SHP77 (cell line): ENCODE results near the gene MYH14.
A peak's percentile ranks its signal among the peaks of the same experiment; 100 is the strongest.

Experiments used
- DNase-seq, 2 experiments: peaks; one replicate each; lab custom pipeline; 2025; lab: John Stamatoyannopoulos, UW

MYH14 gene

DNA sequence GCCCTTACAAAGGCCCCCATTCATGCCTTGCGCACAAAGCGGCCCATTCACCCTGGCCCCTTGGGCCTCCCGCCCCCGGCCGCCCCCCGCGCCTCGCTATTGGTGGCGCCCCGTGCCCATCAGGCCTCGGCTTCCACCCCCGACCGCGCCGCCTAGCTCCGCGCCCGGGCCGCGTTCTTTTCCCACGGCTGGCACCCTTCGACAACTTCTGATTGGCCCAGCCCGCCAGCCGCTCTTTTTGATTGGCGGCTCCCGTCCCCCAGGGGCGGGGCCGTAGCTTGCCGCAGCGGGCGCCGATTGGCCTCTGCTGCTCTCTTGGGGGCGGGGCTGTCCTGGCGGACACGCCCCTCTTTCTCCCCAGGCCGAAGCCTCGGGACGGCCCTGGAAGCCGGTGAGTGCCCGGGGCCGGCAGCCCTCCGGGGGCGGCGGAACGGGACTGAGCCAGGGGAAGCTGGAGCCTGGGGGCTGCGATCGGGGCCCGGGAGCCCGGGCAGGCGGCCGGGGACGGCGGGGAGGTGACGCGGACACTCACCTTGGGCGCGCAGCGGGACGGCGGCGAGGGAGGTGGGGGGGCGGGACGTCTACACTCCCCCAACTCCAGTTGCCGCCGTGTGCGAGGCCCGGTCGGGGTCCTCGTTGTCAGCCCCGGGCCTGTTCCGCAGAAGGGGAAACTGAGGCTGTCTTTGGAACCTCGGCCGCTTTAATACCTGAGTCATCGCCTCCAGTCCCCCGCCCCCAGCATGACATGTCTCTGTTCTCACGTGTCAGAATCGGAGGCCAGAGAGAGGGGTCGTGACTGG is at the start of gene MYH14:
TSS of gene MYH14 (plus strand) at position 342 of the 800 bp plus-strand sequence. CDS start 6,744 bp downstream, outside the sequence.
- peak; percentile 91 to 95 for DNase-seq

DNA sequence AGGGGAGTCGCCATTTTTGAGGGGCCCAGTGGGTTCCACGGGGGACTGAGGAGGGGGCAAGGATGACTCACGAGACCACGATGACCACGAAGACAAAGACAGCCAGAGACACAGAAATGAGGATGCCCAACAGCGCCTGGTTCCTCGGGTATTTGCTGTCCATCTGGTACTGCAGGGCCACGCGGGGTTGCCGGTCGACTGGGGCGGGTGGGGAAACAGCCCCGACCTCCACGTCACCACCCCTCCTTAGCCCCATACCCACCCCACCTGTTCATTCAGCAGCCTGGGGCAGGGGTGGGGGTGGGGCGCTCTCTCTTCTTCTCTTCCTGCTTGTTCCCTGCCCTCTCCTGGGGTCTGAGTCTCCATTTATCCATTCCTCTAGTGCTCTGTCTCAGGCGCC is 48.9 kb upstream of the MYH14 start:
- no peak for DNase-seq

DNA sequence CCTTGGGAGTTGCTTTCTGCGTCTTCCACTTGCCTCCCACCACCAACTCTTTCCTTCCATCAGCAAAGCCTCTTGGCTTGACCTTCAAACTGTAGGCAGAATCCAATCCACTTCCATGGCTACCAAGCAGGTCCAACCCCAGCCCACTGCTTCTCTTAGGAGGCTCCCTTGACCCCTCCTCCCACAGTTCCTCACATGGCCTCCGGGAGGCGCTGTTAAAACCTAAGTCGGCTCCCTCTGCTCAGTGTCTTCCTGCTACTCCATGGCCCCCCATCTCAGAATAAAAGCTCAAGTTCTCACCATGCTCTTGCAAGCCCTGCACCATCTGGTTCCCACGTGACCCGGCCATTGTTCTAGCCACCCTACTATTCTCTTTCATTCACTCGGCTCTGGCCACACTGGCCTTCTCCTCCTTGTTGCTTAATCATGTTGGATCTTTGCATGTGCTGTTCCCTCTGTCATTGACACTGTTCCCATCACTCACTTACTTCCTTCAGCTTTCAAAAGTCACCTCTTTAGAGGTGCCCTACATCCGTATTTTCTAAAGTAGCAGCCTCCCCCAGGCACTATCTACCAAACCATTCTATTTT is 47.8 kb upstream of the MYH14 start:
- no peak for DNase-seq

DNA sequence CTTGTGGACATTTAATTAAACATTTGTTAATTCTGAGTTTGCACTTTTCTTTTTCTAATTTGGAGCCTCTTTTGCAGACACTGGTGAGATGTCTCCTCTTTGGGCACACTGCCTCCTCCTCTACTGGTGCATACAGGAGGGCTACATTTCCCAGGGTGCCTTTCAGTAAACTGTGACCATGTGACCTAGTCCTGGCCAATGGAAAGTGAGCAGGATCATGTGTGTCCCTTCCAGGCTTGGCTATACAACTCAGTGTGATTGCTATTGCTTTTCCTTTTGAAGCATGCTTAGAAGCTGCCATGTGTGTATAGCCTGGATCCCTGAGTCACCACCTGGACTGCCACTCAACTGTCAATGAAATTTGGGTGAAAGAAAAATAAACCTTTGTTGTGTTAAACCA is 44.8 kb upstream of the MYH14 start:
- DNase-seq: no peak

DNA sequence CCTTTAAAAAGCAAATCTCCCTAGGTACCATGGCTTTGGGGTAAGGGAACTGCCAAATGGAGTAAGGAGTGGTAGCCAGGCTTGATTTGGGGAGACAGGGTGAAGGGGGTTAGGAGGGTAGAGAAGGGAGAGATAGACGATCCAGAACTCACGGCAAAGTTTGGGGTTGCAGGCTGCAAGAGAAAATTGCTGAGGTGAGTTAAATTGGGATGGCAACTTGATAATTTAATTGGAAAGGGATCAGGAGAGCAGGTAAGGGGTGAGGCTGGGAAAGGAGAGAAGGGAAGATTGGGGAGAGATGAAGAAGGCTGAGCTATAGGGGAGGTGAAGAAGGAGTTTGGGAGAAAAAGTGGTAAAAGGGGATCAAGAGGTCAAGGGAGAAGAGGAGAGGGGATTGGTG is 44.3 kb upstream of the MYH14 start:
- DNase-seq: no peak

DNA sequence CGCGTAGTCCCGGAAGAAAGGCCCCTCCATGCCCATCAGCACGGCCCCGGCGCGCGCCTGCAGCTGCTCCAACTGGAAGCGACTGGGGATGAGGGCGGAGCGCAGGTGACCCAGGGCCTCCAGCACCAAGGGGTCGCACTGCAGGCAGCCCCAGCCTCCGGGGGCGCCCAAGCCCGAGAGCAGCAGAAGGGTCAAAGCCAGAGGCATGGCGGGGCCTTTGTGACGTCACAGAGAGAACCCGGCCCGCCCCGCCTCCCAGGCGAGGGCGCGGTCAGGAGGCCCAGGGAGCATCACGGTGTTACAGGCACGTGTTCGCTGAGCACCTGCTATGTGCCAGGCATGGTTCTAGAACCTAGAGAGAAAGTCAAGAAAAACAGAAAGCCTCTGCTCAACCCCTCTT is 40.4 kb upstream of the MYH14 start, which contains the start of gene IZUMO2:
TSS of gene IZUMO2 (minus strand) at position 294 of the 400 bp plus-strand sequence. CDS start at position 207, 87 bp downstream.
- no peak for DNase-seq

DNA sequence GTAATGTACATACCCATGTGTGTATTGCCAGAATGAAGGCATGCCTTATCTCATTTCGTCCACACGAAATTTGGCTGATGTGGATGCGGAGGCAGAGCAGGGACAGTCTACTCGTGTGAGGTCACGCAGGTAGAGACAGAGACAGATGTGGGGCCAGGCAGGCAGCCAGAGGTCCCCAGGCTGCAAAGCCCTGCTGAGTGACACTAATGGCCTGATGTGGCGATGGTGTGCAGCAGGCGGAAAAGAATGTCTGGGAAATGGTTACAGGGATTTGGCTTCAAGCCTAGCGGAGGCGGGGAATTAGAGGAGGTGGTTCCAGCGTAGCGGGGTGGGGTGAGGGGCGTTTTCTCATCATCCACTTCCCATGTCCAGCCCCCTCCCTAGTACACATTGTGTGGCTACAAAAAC is 36.1 kb upstream of the MYH14 start:
- DNase-seq: peak in 1 of 2 experiments; percentile 47

DNA sequence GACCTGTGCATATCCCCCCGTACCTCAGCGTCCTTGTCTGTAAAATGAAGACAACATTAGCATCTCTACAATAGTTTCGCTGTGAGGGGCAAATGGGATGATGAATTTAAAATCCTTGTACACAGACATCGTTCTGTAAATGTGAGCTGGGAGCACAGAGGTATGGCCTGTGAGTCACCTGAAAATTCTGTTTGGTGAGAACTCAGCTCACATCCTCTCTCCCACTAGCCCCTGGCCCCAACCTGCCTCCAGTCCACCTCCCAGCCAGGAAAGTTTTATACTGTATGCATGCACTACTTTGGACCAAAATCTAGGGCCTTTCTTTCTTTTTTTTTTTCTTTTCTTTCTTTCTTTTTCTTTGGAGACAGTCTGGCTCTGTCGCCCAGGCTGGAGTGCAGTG is 31.7 kb upstream of the MYH14 start:
- DNase-seq: no peak

DNA sequence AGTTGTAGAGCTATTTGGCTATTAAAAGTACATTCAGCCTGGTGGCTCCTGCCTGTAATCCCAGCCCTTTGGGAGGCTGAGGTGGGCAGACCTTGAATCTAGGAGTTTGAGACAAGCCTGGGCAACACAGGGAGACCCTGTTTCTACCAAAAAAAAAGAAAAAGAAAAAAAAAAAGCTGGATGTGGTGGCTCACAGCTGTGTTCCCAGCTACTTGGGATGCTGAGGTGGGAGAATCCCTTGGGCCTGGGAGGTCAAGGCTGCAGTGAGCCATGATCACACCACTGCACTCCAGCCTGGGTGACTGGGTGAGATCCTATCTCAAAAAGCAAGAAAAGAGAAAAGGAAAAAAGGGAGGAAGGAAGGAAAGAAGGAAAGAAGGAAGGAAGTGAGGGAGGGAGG is 30.7 kb upstream of the MYH14 start:
- no peak for DNase-seq

DNA sequence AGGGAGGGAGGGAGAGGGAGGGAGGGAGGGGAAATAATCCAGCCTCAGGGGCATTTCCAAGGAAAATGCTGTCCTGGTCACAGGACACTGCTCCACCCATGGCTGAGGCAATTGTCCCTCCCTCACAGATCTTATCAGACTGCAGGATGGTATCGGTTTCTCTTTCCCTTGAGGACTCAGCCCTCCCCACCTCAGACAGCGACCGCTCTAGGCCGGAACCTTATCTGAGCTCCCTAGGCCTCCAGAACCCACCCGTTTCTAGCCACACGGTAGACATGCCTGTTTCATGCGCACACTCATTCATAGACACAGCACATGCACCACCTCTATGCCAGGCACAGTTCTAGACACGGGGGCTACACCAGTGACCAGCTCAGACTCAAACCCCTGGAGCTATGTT is 30.3 kb upstream of the MYH14 start:
- DNase-seq: no peak

DNA sequence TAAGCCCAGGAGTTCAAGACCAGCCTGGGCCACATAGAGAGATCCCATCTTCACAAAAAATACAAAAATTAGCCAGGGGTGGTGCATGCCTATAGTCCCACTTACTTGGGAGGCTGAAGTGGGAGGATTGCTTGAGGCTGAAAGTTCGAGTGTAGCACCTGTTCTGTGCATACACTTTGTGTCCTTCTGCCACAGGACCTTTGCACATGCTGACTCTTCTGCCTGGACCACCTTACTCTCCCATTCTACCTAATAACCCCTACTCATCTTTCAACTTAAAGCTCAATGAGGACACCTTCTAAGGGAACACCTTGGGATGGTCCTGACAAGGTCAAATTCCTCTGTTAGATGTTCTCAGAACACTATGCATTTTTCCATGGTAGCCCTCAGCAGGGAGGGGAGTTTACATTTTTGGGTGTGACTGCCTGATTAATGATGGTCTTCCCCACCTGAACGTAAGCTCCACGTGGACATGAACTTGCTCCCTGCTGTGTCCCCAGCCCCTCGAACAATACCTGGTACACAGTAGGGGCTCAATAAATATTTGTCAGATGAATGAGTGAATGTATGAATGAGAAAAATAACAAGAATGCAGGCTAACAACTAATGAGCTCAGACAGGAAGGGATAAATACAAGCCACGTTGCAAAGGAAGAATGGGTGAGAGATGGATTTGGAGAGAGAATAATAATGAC is 29.2 kb upstream of the MYH14 start:
- no peak for DNase-seq

DNA sequence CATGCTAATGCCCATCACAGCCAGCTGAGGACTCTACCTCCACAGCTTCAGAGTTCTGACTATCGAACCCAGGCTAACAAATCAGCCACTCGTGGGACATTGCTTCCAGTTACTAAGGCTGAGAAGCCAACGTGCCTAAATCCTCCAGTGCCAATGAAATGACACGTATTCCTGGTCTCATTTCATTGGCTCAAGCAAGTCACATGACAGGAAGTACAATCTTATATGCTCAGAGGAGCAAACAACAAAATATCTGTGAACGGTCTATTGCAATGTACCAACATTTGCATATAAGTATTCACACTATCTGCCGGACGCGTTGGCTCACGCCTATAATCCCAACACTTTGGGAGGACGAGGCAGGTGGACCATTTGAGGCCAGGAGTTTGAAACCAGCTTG is 27.5 kb upstream of the MYH14 start:
- DNase-seq: no peak

DNA sequence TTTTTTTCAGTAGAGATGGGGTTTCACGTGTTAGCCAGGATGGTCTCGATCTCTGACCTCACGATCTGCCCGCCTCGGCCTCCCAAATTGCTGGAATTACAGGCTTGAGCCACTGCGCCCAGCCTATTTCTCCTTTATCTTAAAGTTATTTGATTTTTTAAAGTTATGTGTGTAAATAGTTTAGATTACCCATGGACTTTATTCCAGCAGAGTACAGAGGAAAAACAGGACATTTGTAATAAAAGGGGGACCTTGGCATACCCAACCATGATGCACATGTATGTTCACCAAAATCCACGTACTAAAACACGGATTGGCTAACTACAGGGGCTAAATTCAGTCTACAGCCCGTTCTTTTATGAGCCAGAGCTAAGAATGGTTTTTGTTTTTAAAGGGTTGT is 26.6 kb upstream of the MYH14 start:
- no peak for DNase-seq

DNA sequence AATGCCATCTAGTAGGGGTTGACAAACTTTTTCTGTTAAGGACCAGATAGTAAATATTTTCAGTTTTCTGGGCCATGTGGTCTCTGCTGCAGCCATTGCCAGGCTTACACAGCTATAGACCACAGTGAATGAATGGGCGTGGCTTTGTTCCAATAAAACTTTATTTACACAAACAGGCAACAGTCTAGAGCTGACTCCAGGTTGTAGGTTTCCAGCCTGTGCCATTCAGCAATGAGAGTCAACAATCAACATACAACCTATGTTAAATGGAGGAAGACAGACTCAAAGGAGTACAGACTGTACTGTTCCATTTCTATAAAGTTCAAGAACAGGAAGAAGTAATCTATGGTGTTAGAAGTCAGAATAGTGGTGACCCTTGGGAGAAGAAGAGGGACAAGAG is 25.1 kb upstream of the MYH14 start:
- DNase-seq: peak; percentile 37 to 41

DNA sequence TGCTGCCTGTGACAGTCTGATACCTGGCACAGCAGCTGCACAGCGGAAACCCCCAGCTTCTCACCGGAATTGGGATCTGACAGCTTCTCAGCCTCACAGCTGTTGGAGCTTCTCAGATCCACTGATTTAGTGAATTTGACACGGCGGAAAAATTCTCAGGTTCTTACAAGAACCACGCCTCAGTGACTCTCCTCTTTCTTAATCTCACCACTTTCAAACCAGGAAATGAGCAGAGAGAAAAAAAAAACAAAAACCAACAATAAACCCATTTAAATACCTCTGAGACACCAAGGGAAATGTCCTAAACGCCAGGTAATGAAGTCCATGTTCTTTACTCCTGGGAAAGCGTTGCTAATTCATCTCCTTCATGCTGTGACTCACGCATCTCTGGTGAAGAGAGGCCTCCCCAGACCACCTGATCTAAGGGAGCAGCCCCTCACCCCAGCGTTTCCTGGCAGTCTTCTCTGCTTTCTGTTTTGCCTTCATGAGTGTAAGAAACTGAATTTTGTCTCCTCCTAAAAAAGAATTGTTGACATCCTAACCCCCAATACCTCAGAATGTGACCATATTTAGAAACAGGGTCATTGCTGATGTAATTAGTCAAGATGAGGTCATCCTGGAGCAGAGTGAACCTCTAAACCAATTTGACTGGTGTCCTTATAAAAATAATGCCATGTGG is 24.4 kb upstream of the MYH14 start:
- DNase-seq: peak in 1 of 2 experiments; percentile 21

DNA sequence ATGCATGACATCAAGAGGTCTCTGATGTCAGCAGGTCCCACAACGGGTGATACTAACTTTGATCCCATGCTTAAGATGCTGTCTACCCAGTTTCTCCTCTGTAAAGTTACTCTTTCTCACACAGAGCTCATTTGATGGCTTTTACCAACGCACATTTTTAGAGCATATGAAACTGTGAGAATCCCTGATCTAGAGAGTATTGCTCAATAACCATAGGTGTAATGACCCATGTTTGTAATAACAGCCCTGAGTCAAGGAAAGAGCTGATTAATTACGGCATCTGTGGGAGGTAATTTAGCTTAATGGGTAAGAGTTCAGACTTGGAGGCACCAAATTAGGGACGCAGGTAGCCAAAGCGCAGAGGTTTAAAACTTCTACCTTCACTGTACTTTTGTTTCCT is 22.3 kb upstream of the MYH14 start:
- DNase-seq: no peak

DNA sequence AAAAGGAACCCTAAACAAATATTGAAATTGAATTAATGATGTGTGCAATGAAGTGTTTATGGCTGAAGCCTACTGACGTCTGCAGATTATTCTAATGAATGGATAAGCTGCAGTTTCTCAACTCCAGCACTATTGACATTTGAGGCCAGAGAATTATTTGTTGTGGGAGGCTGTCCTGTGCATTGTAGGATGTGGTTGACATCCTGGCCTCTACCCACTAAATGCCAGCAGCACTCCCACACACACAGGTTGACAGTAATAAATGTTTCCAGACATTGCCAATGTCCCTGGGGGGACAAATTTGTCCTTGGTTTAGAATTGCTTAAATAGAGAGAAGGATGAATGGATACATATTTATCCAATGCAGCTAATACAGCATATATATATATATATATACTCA is 19.2 kb upstream of the MYH14 start:
- DNase-seq: no peak

DNA sequence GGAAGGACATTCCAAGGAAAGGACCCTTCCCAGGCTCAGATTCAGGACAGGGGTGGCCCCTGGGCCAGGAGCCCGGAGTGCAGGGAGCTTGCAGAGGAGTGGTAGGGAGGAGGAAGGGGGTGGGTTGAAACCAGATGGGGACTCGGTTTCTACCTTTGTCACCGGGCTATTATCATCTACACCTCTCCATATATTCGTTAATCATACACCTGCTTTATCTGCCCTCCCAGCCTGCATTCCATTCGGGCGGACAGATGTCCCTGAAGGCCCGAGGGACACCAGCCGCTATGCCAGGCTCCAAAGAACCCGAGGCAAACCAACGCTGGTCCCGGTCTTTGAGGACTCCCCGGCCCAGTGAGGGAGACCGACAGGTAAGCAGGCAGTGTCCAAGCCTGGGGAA is 15.5 kb upstream of the MYH14 start:
- no peak for DNase-seq

DNA sequence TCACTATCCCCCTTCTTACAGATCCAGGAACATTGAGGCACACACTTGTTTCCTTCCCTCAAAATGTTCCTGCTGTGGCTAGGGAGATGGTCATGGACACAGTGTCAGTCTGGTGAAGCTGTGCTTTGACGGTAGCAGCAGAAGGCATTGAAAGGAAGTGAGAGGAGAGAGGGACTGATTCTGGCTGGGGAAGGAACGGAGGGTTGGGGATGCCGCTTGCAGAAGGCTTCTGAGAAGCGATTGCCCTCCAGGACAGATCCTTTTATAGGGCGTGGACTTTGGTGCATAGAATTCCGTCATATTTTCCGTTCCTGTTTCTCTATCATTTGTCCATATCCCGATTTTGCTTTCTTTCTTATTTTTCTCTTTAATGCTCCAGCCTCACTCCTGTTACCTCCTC is 14.1 kb upstream of the MYH14 start:
- no peak for DNase-seq

DNA sequence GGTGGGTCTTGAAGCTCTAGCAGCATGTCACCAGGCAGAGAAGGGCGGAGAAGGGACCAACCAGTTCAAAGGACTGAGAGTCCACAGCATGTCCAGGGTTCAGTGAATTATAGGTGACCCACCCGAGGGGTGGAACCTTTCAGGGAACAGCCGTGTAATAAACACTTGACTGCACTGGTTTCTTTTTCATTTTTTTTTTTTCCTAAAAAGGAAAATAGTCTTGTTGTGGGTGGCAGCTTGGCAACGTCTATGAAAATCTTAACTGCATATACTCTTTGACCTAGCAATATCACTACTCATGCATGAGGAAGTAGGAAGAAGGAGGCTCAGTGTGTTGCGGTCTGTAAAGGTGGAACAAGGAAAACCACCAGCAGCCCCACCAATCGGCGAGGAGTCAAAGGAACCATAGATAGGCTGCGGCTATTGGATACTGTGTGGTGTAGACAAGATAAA is 13.0 kb upstream of the MYH14 start:
- no peak for DNase-seq

DNA sequence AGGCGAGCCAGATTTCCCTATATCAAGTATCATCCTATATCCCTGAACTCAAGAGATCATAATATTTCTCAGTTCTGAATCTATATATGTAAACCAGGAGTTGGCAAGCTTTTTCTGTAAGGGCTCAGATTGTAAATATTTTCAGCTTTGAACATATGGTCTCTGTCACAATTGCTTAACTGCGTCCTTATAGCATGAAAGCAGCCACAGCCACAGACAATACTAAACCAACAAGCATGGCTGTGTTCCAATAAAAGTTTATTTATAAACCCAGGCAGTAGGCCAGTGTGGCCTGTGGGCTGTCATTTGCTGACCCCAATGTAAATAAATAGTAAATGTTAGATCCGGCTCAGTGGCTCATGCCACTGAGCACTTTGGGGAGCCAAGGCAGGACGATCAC is 12.2 kb upstream of the MYH14 start:
- DNase-seq: no peak

DNA sequence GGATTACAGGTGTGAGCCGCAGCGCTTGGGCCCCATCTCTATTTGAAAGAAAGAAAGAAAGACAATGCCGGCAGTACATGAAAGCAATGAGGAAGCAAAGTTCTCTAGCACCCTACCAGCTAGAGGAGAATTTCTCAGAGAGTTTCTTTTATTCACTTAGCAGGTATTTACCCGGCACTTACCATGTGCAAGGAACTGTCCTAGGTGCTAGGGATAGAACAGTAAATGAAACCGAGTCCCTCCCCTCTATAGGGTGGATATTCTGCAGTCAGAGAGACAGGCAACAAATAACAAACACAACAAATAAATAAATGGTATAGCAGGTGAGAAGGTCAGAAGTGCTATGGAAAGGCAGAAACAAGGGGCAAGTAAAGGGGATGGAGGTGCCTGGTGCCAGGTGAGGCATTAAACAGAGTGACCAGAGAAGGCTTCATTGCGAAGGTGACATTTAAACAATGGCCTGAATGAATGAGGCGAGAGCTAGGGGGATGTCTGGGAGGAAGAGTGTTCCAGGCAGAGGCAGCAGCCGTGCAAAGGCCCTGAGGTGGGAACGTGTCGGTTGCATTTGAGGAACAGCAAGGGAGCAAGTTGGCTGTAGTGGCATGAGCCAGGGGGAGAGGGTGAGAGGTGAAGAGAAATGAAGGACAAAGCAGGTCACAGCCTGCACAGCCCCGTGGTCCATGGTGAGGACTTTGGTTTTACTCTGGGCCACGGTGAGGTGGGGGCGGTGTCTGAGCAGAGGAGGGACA is 10.8 kb upstream of the MYH14 start:
- no peak for DNase-seq
